ENCODE measurements around the gene TEAD3. TPM values are rescaled to one million over a fixed set of nuclear protein-coding genes. Genes with fewer than 3 reads are reported as not detected.
A peak's percentile ranks its signal among the peaks of the same experiment; 100 is the strongest.

Gene TEAD3
- total RNA-seq, 1 donor from 2014 or later: 75.5 TPM

DNA sequence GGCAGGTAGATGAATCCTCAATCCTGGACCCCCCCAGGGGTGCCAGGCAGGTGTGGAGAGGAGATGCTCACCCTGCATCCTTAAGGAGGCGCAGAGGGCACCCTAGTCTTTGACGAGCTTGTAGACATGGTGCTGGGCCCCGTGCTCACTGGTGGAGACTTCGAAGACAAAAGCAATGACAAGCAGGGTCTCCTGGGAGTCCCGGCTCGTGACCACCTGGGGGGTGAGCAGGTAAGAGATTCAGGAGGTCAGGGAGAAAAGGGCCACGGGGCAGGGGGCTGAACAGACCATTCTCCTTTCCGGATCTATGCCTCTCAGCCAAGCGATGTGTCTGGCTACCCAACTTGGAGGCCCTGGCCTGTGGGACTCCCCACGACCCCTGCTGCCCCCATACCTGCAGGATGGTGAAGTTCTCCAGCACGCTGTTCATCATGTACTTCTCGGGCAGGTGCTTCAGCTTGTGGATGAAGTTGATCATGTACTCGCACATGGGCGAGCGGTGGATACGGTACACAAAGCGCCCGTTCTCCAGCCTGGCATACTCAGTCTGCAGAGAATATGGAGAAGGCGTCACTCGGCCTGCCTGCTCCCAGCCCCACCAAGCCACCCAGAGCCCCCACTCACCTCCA, 21.8 kb downstream of the TEAD3 start:
- H3K4me1 Mint-ChIP-seq (ENCODE audit: low read depth, unreplicated experiment): peaks cover 7% of the 10 kb centered on the region
- DNase-seq (ENCODE audit: low read depth) (no peak), FAIRE-seq (no peak)
- Histone ChIP-seq H3K27me3 (ENCODE audit: insufficient read depth, low read length) (no peaks in the 10 kb centered on the region), H3K4me1 (ENCODE audit: insufficient read depth, low read length) (peaks cover 14% of the 10 kb centered on the region), H3K9ac (ENCODE audit: low read length) (no peak overlapping the region), H3K27ac (ENCODE audit: low read depth, low read length) (no peak overlapping the region), H3K4me2 (ENCODE audit: low read length) (no peak overlapping the region), H3K36me3 (ENCODE audit: insufficient read depth, low read length) (peaks cover 28% of the 10 kb centered on the region), H4K20me1 (ENCODE audit: insufficient read depth, low read length) (peaks cover 85% of the 10 kb centered on the region), H2AFZ (ENCODE audit: low read depth, low read length) (no peak overlapping the region), H3K4me3 (ENCODE audit: insufficient read depth, low read depth, low read length) (no peak overlapping the region), H3K9me3 (ENCODE audit: insufficient read depth, low read depth, low read length) (no peaks in the 10 kb centered on the region), H3K79me2 (ENCODE audit: insufficient read depth, low read length) (peaks cover 29% of the 10 kb centered on the region)
- H3K27ac Mint-ChIP-seq (ENCODE audit: unreplicated experiment): peak overlapping the region; percentile 62
- no peaks in the 10 kb centered on the region for H3K27me3 Mint-ChIP-seq (ENCODE audit: low read depth, unreplicated experiment)
- no peak overlapping the region for H3K4me3 Mint-ChIP-seq (ENCODE audit: unreplicated experiment)
- H3K36me3 Mint-ChIP-seq (ENCODE audit: low read depth, unreplicated experiment): peaks cover 25% of the 10 kb centered on the region
- TF ChIP-seq EZH2 (IDR thresholded peaks at IDR 0.05; ENCODE audit: insufficient read depth, low read length) (no peak), CTCF (IDR thresholded peaks at IDR 0.05; ENCODE audit: insufficient read depth, low read depth, low read length) (no peak)
- H3K9me3 Mint-ChIP-seq (ENCODE audit: unreplicated experiment): no peaks in the 10 kb centered on the region

DNA sequence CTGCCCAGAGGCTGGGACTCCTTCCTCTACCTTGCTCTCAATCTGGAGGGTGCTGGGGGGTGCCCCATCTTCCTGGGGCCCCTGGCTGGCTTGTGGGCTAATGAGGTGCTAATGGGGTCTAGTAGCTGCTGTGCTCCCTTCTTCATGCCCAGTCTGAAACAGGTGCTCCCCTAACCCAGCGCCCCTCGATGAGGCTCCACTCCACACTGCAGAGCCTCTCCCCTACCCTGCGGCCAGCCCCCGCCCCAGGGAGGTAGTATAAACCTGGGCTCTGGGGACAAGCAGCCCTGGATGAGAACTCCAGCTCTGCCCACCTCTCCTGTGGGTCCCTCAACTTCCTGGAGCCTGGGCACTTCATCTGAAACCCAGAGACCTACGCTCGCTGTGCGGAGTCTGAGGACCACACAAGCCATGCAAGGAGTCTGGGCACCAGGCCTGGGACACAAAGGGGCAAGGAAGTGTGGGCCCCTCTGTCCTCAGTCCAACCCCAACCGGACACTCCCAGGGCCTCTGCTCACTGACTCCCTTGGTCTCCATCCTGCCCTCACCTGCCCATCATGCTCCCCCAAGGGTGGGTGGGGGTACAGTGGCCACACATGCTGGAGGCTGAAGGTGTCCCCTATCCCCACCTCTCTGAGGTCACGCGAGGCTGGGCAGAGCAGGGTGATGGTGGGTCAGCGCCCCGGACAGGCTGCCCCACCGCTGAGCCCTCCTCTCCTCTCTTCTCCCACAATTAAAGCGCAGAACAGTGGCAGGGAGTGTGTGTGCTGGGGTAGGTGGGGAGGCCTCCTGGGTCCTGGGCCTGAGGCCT, 22.5 kb downstream of the TEAD3 start:
- FAIRE-seq (no peak), DNase-seq (ENCODE audit: low read depth) (no peak)
- Mint-ChIP-seq H3K27ac (ENCODE audit: unreplicated experiment) (peak overlapping the region; percentile 62), H3K4me1 (ENCODE audit: low read depth, unreplicated experiment) (peaks cover 7% of the 10 kb centered on the region), H3K9me3 (ENCODE audit: unreplicated experiment) (peaks cover 3% of the 10 kb centered on the region), H3K4me3 (ENCODE audit: unreplicated experiment) (no peak overlapping the region), H3K36me3 (ENCODE audit: low read depth, unreplicated experiment) (peaks cover 33% of the 10 kb centered on the region), H3K27me3 (ENCODE audit: low read depth, unreplicated experiment) (no peaks in the 10 kb centered on the region)
- Histone ChIP-seq H3K9ac (ENCODE audit: low read length) (no peak overlapping the region), H3K4me2 (ENCODE audit: low read length) (no peak overlapping the region), H3K9me3 (ENCODE audit: insufficient read depth, low read depth, low read length) (no peaks in the 10 kb centered on the region), H3K27ac (ENCODE audit: low read depth, low read length) (no peak overlapping the region), H3K4me1 (ENCODE audit: insufficient read depth, low read length) (peaks cover 18% of the 10 kb centered on the region), H3K4me3 (ENCODE audit: insufficient read depth, low read depth, low read length) (no peak overlapping the region), H3K36me3 (ENCODE audit: insufficient read depth, low read length) (peaks cover 33% of the 10 kb centered on the region), H4K20me1 (ENCODE audit: insufficient read depth, low read length) (peaks cover 88% of the 10 kb centered on the region), H3K79me2 (ENCODE audit: insufficient read depth, low read length) (peaks cover 36% of the 10 kb centered on the region), H3K27me3 (ENCODE audit: insufficient read depth, low read length) (no peaks in the 10 kb centered on the region), H2AFZ (ENCODE audit: low read depth, low read length) (no peak overlapping the region)
- TF ChIP-seq EZH2 (IDR thresholded peaks at IDR 0.05; ENCODE audit: insufficient read depth, low read length) (no peak), CTCF (IDR thresholded peaks at IDR 0.05; ENCODE audit: insufficient read depth, low read depth, low read length) (no peak)

- H4K20me1 ChIP-seq (ENCODE audit: insufficient read depth, low read length): peaks cover 89% of the 10 kb centered on the region
- H3K4me2 ChIP-seq (ENCODE audit: low read length): no peak overlapping the region
- no peak overlapping the region for H3K9ac ChIP-seq (ENCODE audit: low read length)
- H3K27me3 ChIP-seq (ENCODE audit: insufficient read depth, low read length): no peaks in the 10 kb centered on the region
- DNase-seq (ENCODE audit: low read depth) (no peak), FAIRE-seq (no peak)
- no peak overlapping the region for H3K27ac ChIP-seq (ENCODE audit: low read depth, low read length)
- TF ChIP-seq CTCF (IDR thresholded peaks at IDR 0.05; ENCODE audit: insufficient read depth, low read depth, low read length): no peak
- no peak for TF ChIP-seq EZH2 (IDR thresholded peaks at IDR 0.05; ENCODE audit: insufficient read depth, low read length)
- no peak overlapping the region for H3K4me3 ChIP-seq (ENCODE audit: insufficient read depth, low read depth, low read length)
- H3K79me2 ChIP-seq (ENCODE audit: insufficient read depth, low read length): peaks cover 42% of the 10 kb centered on the region
- H3K9me3 ChIP-seq (ENCODE audit: insufficient read depth, low read depth, low read length): no peaks in the 10 kb centered on the region
- H3K27ac Mint-ChIP-seq (ENCODE audit: unreplicated experiment): peak overlapping the region; percentile 78
- H3K4me1 ChIP-seq (ENCODE audit: insufficient read depth, low read length): peaks cover 18% of the 10 kb centered on the region
- H2AFZ ChIP-seq (ENCODE audit: low read depth, low read length): no peak overlapping the region
- H3K4me1 Mint-ChIP-seq (ENCODE audit: low read depth, unreplicated experiment): peaks cover 7% of the 10 kb centered on the region
- peaks cover 33% of the 10 kb centered on the region for H3K36me3 ChIP-seq (ENCODE audit: insufficient read depth, low read length)
- H3K9me3 Mint-ChIP-seq (ENCODE audit: unreplicated experiment): peaks cover 3% of the 10 kb centered on the region
- no peak overlapping the region for H3K4me3 Mint-ChIP-seq (ENCODE audit: unreplicated experiment)
- peaks cover 35% of the 10 kb centered on the region for H3K36me3 Mint-ChIP-seq (ENCODE audit: low read depth, unreplicated experiment)
- H3K27me3 Mint-ChIP-seq (ENCODE audit: low read depth, unreplicated experiment): no peaks in the 10 kb centered on the region
Observed at GRCh38 chr6:35473850-35474130, 23.1 kb downstream of the TEAD3 start.

All from astrocyte (in vitro differentiated cells and primary cell).